Ovary (tissue), 3 donors: Measurements from ENCODE around the gene OR10H5.

Source experiments
- EP300 ChIP-seq: sonication (generic); formaldehyde crosslinking; IDR thresholded peaks from one replicate; pipeline ENCODE4 v1.6.1; 2017; ENCODE audit warnings: antibody characterized with exemption
- POLR2A ChIP-seq: fragments of 450-650 bp; IDR thresholded peaks from one replicate; pipeline ENCODE4 v1.6.1; 2017; ENCODE audit warnings: antibody characterized with exemption, mild to moderate bottlenecking, moderate library complexity
- TF ChIP-seq, protein P1 (sequence below), 3 donors: fragments of 450-650 bp in 2 of 3; fragments of 200-600 bp in 1 of 3; IDR thresholded peaks; one replicate each; pipeline versions ENCODE4 v1.5.1 to v1.8.0; 2016 to 2022; ENCODE audit warnings: antibody characterized with exemption in 3 of 3, mild to moderate bottlenecking in 1 of 3
- donor health status: DM: no; HTN: no; CAD: no.

DNA sequence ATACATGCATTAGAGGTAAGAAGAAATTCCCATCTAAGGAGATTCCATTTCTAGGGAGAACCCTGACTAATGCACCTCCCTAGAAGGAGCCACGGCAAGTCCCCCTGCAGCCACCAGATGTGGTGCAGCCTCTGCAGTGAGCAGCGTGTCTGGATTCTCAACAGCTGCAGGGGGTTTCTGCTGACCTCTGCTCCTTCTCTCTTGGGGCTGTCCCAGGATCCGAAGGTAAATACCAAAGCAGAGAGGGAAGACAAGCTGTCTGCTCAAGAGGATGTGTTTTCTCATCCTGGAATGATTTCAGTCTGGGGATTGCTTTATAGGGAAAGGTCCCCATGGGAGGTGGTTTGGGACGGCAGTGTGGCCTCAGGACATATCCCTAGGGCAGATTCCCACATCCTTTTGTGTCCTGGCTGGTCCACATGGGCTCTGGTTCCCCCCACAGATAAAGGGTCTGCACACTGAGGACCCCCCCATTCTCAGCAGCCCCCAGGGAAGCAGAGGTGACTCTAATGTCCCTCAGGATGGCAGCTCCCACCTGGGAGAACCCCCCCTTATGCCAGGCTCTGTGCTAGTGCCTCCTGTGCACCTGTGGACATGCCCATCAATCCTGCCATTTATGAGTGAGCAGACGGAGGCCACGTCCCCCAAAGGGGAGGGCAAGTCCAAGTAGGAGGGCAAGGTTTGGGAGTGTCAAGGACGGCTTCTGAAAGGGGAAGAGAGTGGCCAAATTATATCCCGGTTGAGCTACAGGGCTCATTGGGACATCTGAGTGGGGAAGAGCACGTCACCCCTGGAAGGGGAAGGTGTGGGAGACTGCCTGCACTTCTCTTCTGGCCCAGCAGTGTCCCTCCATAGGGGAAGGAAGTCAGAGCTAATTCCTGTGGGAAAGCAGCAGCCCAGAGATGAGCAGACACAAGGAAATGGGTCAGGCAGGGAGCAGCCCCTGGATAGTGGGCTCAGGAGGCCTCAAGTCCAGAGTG is 10.2 kb upstream of the OR10H5 start:
- TF ChIP-seq, protein P1, sequence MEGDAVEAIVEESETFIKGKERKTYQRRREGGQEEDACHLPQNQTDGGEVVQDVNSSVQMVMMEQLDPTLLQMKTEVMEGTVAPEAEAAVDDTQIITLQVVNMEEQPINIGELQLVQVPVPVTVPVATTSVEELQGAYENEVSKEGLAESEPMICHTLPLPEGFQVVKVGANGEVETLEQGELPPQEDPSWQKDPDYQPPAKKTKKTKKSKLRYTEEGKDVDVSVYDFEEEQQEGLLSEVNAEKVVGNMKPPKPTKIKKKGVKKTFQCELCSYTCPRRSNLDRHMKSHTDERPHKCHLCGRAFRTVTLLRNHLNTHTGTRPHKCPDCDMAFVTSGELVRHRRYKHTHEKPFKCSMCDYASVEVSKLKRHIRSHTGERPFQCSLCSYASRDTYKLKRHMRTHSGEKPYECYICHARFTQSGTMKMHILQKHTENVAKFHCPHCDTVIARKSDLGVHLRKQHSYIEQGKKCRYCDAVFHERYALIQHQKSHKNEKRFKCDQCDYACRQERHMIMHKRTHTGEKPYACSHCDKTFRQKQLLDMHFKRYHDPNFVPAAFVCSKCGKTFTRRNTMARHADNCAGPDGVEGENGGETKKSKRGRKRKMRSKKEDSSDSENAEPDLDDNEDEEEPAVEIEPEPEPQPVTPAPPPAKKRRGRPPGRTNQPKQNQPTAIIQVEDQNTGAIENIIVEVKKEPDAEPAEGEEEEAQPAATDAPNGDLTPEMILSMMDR (IDR thresholded peaks at IDR 0.05): no peak
- TF ChIP-seq POLR2A (no peak), EP300 (no peak)
